ENCODE data around the gene TOMM20. TPM values are rescaled to one million over a fixed set of nuclear protein-coding genes. Genes with fewer than 3 reads are reported as not detected.
"Not testable (repeated sequence)": the region's sequence is repeated elsewhere in the genome, so short reads cannot be mapped to it uniquely, and the experiment has no call there.

The TOMM20 gene
- total and polyA plus RNA-seq, 4 donors = 60.6 to 115 (median 79.6) TPM

DNA sequence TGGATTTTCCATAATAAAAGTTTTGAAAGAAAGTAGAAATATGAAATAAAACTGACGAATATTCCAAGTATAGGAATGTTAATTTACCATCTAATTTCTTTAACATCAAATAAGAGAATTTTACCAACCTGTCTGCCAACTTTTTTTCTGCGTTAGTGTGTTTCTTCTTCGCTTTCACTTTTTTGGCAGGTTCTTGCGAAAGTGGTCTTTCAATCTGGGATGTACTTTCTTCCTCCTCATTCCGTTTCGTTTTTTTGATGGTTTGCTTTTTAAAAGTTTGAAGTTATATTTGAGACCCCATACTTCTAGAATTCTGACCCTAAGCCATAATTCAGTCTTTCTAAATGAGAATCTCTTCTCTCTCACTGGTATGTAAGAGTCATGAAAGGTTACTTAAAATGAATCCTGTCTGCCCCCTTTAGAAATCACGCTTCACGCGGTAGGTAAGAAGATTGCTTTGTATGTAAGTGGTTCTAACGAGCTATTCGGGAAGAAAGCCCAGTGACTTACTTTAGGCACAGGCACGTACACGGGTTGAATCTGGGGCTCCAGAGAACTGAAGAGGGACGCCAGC lies 31.8 kb upstream of the TOMM20 start:
- ATAC-seq (ENCODE audit: insufficient read depth, low FRiP score) = peak; percentile 13
- WGBS, 2 donors = 6 to 7% methylated on average over 14 of the region's 14 CpGs
- no peaks in the 10 kb centered on the region for H3K27me3 ChIP-seq (ENCODE audit: control insufficient read depth in 3 of 3, insufficient read depth in 3 of 3, low read length in 2 of 3)

DNA sequence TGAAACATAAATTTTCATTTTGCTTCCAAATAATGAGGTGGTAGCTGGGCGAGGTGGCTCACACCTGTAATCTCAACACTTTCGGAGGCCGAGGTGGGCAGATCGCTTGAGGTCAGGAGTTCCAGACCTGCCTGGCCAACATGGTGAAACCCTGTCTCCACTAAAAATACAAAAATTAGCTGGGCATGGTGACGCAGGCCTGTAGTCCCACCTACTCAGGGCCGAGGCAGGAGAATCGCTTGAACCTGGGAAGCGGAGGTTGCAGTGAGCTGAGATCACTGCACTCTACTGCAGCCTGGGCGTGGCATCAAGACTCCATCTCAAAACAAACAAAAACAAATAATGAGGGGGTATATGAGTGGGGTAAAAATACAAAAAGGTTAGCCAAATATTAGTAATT lies 31.3 kb upstream of the TOMM20 start:
- 89 to 91% methylated on average over 9 of the region's 9 CpGs for WGBS, 2 donors
- H3K27ac ChIP-seq (ENCODE audit: low read depth in 1 of 2, low read length in 1 of 2); ATAC-seq (ENCODE audit: insufficient read depth, low FRiP score); DNase-seq; H3K4me3 ChIP-seq; H3K9ac ChIP-seq (ENCODE audit: insufficient read depth in 1 of 2, low read length in 2 of 2); H3K9me3 ChIP-seq (ENCODE audit: control insufficient read depth in 4 of 4, insufficient read depth in 3 of 4, low read length in 3 of 4); H3K27me3 ChIP-seq (ENCODE audit: control insufficient read depth in 3 of 3, insufficient read depth in 3 of 3, low read length in 2 of 3): not testable (repeated sequence)
- H3K4me1 ChIP-seq (ENCODE audit: control insufficient read depth in 5 of 5, insufficient read depth in 5 of 5, low read length in 5 of 5) = peaks cover 0 to 10% (median 5%) of the 10 kb centered on the region in 5 donors
- H3K36me3 ChIP-seq (ENCODE audit: control insufficient read depth in 4 of 4, insufficient read depth in 4 of 4, low read length in 4 of 4) = peaks cover 6 to 21% (median 13%) of the 10 kb centered on the region in 4 donors

More for the DNA sequence above, 31.8 kb upstream of the TOMM20 start:
- DNase-seq = peak in 2 of 3 donors; percentile 67 to 72
- no peaks in the 10 kb centered on the region for H3K9me3 ChIP-seq (ENCODE audit: control insufficient read depth in 4 of 4, insufficient read depth in 3 of 4, low read length in 3 of 4)
- peaks cover 0 to 10% (median 5%) of the 10 kb centered on the region in 5 donors for H3K4me1 ChIP-seq (ENCODE audit: control insufficient read depth in 5 of 5, insufficient read depth in 5 of 5, low read length in 5 of 5)
- H3K36me3 ChIP-seq (ENCODE audit: control insufficient read depth in 4 of 4, insufficient read depth in 4 of 4, low read length in 4 of 4) = peaks cover 6 to 21% (median 13%) of the 10 kb centered on the region in 4 donors
- TF ChIP-seq, protein P1, sequence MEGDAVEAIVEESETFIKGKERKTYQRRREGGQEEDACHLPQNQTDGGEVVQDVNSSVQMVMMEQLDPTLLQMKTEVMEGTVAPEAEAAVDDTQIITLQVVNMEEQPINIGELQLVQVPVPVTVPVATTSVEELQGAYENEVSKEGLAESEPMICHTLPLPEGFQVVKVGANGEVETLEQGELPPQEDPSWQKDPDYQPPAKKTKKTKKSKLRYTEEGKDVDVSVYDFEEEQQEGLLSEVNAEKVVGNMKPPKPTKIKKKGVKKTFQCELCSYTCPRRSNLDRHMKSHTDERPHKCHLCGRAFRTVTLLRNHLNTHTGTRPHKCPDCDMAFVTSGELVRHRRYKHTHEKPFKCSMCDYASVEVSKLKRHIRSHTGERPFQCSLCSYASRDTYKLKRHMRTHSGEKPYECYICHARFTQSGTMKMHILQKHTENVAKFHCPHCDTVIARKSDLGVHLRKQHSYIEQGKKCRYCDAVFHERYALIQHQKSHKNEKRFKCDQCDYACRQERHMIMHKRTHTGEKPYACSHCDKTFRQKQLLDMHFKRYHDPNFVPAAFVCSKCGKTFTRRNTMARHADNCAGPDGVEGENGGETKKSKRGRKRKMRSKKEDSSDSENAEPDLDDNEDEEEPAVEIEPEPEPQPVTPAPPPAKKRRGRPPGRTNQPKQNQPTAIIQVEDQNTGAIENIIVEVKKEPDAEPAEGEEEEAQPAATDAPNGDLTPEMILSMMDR (IDR thresholded peaks at IDR 0.05; ENCODE audit: control extremely low read depth, extremely low read depth) = no peak
- H3K9ac ChIP-seq (ENCODE audit: insufficient read depth in 1 of 2, low read length in 2 of 2) = peak overlapping the region; percentile 64 to 77
- H3K27ac ChIP-seq (ENCODE audit: low read depth in 1 of 2, low read length in 1 of 2) = peak overlapping the region; percentile 87 to 97
- peak overlapping the region; percentile 82 for H3K4me3 ChIP-seq

DNA sequence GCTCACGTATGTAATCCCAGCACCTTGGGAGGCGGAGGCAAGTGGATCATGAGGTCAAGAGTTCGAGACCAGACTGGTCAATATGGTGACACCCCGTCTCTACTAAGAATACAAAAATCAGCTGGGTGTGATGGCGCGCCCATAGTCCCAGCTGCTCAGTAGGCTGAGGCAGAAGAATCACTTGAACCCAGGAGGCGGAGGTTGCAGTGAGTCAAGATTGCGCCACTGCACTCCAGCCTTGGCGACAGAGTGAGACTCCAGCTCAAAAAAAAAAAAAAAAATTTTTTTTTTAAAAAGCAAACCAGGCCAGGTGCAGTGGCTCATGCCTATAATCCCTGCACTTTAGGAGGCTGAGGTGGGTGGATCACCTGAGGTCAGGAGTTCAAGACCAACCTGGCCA lies 30.6 kb upstream of the TOMM20 start:
- 85 to 89% methylated on average over 9 of the region's 9 CpGs for WGBS, 2 donors
- not testable (repeated sequence) for H3K4me3 ChIP-seq; H3K27ac ChIP-seq (ENCODE audit: low read depth in 1 of 2, low read length in 1 of 2); H3K9me3 ChIP-seq (ENCODE audit: control insufficient read depth in 4 of 4, insufficient read depth in 3 of 4, low read length in 3 of 4); DNase-seq; H3K9ac ChIP-seq (ENCODE audit: insufficient read depth in 1 of 2, low read length in 2 of 2); ATAC-seq (ENCODE audit: insufficient read depth, low FRiP score); H3K27me3 ChIP-seq (ENCODE audit: control insufficient read depth in 3 of 3, insufficient read depth in 3 of 3, low read length in 2 of 3)
- peaks cover 0 to 10% (median 5%) of the 10 kb centered on the region in 5 donors for H3K4me1 ChIP-seq (ENCODE audit: control insufficient read depth in 5 of 5, insufficient read depth in 5 of 5, low read length in 5 of 5)
- peaks cover 6 to 28% (median 13%) of the 10 kb centered on the region in 4 donors for H3K36me3 ChIP-seq (ENCODE audit: control insufficient read depth in 4 of 4, insufficient read depth in 4 of 4, low read length in 4 of 4)

DNA sequence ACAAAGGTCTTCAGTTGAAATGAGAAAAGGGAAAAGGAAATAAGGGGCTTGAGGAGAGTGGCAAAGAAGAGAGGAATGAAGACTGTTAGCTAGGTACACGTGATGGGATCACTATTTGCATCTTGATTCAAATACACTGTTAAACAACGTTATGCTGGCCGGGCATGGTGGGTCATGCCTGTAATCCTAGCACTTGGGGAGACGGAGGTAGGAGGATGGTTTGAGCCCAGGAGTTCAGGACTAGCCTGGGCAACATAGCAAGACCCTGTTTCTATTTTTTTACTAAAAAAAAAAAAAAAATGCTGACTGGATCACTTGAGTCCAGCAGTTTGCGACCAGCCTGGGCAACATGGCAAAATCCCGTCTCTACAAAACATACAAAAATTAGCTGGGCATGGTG lies 30.0 kb upstream of the TOMM20 start:
- ATAC-seq (ENCODE audit: insufficient read depth, low FRiP score) = no peak
- Histone ChIP-seq H3K4me1 (ENCODE audit: control insufficient read depth in 5 of 5, insufficient read depth in 5 of 5, low read length in 5 of 5) (peaks cover 0 to 10% (median 5%) of the 10 kb centered on the region in 5 donors), H3K4me3 (no peak overlapping the region), H3K9me3 (ENCODE audit: control insufficient read depth in 4 of 4, insufficient read depth in 3 of 4, low read length in 3 of 4) (no peaks in the 10 kb centered on the region), H3K27ac (ENCODE audit: low read depth in 1 of 2, low read length in 1 of 2) (no peak overlapping the region), H3K36me3 (ENCODE audit: control insufficient read depth in 4 of 4, insufficient read depth in 4 of 4, low read length in 4 of 4) (peaks cover 6 to 29% (median 13%) of the 10 kb centered on the region in 4 donors), H3K9ac (ENCODE audit: insufficient read depth in 1 of 2, low read length in 2 of 2) (no peak overlapping the region), H3K27me3 (ENCODE audit: control insufficient read depth in 3 of 3, insufficient read depth in 3 of 3, low read length in 2 of 3) (no peaks in the 10 kb centered on the region)
- TF ChIP-seq, protein P1 (IDR thresholded peaks at IDR 0.05; ENCODE audit: control extremely low read depth, extremely low read depth) = no peak
- DNase-seq = no peak
- WGBS, 2 donors = 94 to 96% methylated on average over 6 of the region's 6 CpGs
